Loucy (cell line): ENCODE data around the gene PLSCR1.

Source experiments
- H2AFZ ChIP-seq: fragments of 200-600 bp; sonication (generic); 2 replicates; pipeline ENCODE4 v1.6.0; 2016; ENCODE audit warnings: antibody characterized with exemption, mild to moderate bottlenecking, low read length, moderate library complexity
- H3F3A ChIP-seq: fragments of 200-600 bp; 2 replicates; pipeline ENCODE4 v1.6.0; 2016; ENCODE audit warnings: antibody characterized with exemption, low read depth, mild to moderate bottlenecking
- H3K27me3 ChIP-seq: fragments of 200-600 bp; sonication (generic); 2 replicates; pipeline ENCODE4 v1.6.1; 2014; ENCODE audit warnings: low read length, mild to moderate bottlenecking; ENCODE audit not compliant: insufficient read depth, poor library complexity, severe bottlenecking
- H3K36me3 ChIP-seq: fragments of 200-600 bp; sonication (generic); 2 replicates; pipeline ENCODE4 v1.6.1; 2016; ENCODE audit warnings: low read length; ENCODE audit not compliant: insufficient read depth
- H3K4me1 ChIP-seq: fragments of 200-600 bp; sonication (generic); 2 replicates; pipeline ENCODE4 v1.5.1; 2014; ENCODE audit warnings: low read length, mild to moderate bottlenecking; ENCODE audit not compliant: insufficient read depth, poor library complexity, severe bottlenecking
- H3K4me2 ChIP-seq: fragments of 200-600 bp; sonication (generic); 2 replicates; pipeline ENCODE4 v1.6.0; 2014; ENCODE audit warnings: antibody characterized with exemption, low read length, low read depth, mild to moderate bottlenecking; ENCODE audit not compliant: poor library complexity, severe bottlenecking
- H3K4me3 ChIP-seq: fragments of 200-600 bp; sonication (generic); 2 replicates; pipeline ENCODE4 v1.5.1; 2014; ENCODE audit warnings: low read length, mild to moderate bottlenecking, mixed read lengths; ENCODE audit not compliant: poor library complexity, severe bottlenecking
- H3K79me2 ChIP-seq: fragments of 200-600 bp; sonication (generic); 2 replicates; pipeline ENCODE4 v1.6.1; 2014; ENCODE audit warnings: low read length; ENCODE audit not compliant: insufficient read depth
- H3K9ac ChIP-seq: fragments of 200-600 bp; sonication (generic); 2 replicates; pipeline ENCODE4 v1.6.0; 2014; ENCODE audit warnings: mild to moderate bottlenecking, low read depth, low read length, moderate library complexity; ENCODE audit not compliant: poor library complexity, severe bottlenecking
- H3K9me2 ChIP-seq: fragments of 200-600 bp; sonication (generic); replicated peaks from 2 replicates; pipeline ENCODE4 v1.6.1; 2016; ENCODE audit warnings: low read depth, low read length, mixed read lengths
- H3K9me3 ChIP-seq: fragments of 200-600 bp; sonication (generic); 2 replicates; pipeline ENCODE4 v1.6.1; 2014; ENCODE audit warnings: mild to moderate bottlenecking, antibody characterized with exemption, low read length, low read depth; ENCODE audit not compliant: insufficient read depth
- H4K20me1 ChIP-seq: fragments of 200-600 bp; sonication (generic); 2 replicates; pipeline ENCODE4 v1.6.0; 2014; ENCODE audit warnings: antibody characterized with exemption, low read length, mild to moderate bottlenecking; ENCODE audit not compliant: insufficient read depth, poor library complexity, severe bottlenecking
- CTCF ChIP-seq: fragments of 200-600 bp; sonication (generic); conservative IDR thresholded peaks from 2 replicates; pipeline ENCODE4 v1.5.1; 2014; ENCODE audit warnings: mild to moderate bottlenecking, antibody characterized with exemption, low read length
- EZH2phosphoT487 ChIP-seq: fragments of 200-600 bp; IDR thresholded peaks from 2 replicates; pipeline ENCODE4 v1.6.1; 2018; ENCODE audit warnings: antibody characterized with exemption, mild to moderate bottlenecking, moderate library complexity, borderline replicate concordance

The PLSCR1 gene

GRCh38 chr3:146550070-146550615 lies 5.7 kb upstream of the PLSCR1 start:
- no peaks in the 10 kb centered on the region for H3K9me2 ChIP-seq
- no peaks in the 10 kb centered on the region for H3K27me3 ChIP-seq
- peak overlapping the region; percentile 91 for H2AFZ ChIP-seq

GRCh38 chr3:146547235-146547835 lies 2.9 kb upstream of the PLSCR1 start:
- H3K79me2 ChIP-seq, result peaks cover 20% of the 10 kb centered on the region
- peak overlapping the region; percentile 53 for H2AFZ ChIP-seq
- no peak overlapping the region for H3K4me3 ChIP-seq
- peaks cover 24% of the 10 kb centered on the region for H3K4me1 ChIP-seq
- H3F3A ChIP-seq, result peaks cover 3% of the 10 kb centered on the region; the same call in 1 of the 2 replicates
- H3K4me2 ChIP-seq, result no peak overlapping the region
- no peak overlapping the region for H3K9ac ChIP-seq
- no peaks in the 10 kb centered on the region for H3K27me3 ChIP-seq
- H3K9me3 ChIP-seq, result no peaks in the 10 kb centered on the region
- H3K9me2 ChIP-seq, result no peaks in the 10 kb centered on the region
- no peak for TF ChIP-seq CTCF
- TF ChIP-seq EZH2phosphoT487, result no peak
- peaks cover 17% of the 10 kb centered on the region for H4K20me1 ChIP-seq
- no peaks in the 10 kb centered on the region for H3K36me3 ChIP-seq

More at GRCh38 chr3:146550070-146550615, 5.7 kb upstream of the PLSCR1 start:
- Histone ChIP-seq H3F3A (peaks cover 3% of the 10 kb centered on the region; the same call in 1 of the 2 replicates), H3K4me3 (peak overlapping the region; percentile 59), H3K4me1 (peaks cover 14% of the 10 kb centered on the region), H4K20me1 (no peaks in the 10 kb centered on the region), H3K79me2 (no peaks in the 10 kb centered on the region), H3K9me3 (no peaks in the 10 kb centered on the region), H3K36me3 (no peaks in the 10 kb centered on the region), H3K4me2 (peak overlapping the region; percentile 72), H3K9ac (peak overlapping the region; percentile 5)
- TF ChIP-seq EZH2phosphoT487 (no peak), CTCF (no peak)

GRCh38 chr3:146546366-146546965 lies 2.1 kb upstream of the PLSCR1 start:
- Histone ChIP-seq H3K4me3 (no peak overlapping the region), H3K9me3 (no peaks in the 10 kb centered on the region), H3K4me1 (peaks cover 33% of the 10 kb centered on the region), H3F3A (peaks cover 3% of the 10 kb centered on the region; the same call in 1 of the 2 replicates), H3K9ac (no peak overlapping the region), H3K79me2 (peaks cover 29% of the 10 kb centered on the region), H3K27me3 (no peaks in the 10 kb centered on the region), H3K9me2 (no peaks in the 10 kb centered on the region), H4K20me1 (peaks cover 26% of the 10 kb centered on the region), H2AFZ (peak overlapping the region; percentile 53), H3K36me3 (no peaks in the 10 kb centered on the region), H3K4me2 (no peak overlapping the region)
- TF ChIP-seq EZH2phosphoT487 (no peak), CTCF (no peak)
